ENCODE data around the gene DPP4.
"Not testable (repeated sequence)": the region's sequence is repeated elsewhere in the genome, so short reads cannot be mapped to it uniquely, and the experiment has no call there.

DPP4 gene

DNA sequence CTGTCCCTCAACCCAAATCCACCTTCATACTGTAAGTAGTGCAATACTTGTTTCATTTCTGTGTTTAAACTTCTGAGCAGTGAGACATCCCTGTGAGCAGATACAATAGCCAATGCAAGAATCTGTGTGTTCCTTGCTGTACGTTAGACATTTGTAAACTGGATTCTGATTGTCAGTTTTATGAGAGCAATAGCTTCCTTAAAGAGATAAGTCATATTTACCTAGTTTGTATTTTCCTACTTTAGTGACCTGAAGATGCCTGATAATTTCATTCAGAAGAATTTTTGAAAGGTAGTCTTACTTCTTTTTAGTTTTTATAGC is 90.7 kb downstream of the DPP4 start:
- no peak for DNase-seq

DNA sequence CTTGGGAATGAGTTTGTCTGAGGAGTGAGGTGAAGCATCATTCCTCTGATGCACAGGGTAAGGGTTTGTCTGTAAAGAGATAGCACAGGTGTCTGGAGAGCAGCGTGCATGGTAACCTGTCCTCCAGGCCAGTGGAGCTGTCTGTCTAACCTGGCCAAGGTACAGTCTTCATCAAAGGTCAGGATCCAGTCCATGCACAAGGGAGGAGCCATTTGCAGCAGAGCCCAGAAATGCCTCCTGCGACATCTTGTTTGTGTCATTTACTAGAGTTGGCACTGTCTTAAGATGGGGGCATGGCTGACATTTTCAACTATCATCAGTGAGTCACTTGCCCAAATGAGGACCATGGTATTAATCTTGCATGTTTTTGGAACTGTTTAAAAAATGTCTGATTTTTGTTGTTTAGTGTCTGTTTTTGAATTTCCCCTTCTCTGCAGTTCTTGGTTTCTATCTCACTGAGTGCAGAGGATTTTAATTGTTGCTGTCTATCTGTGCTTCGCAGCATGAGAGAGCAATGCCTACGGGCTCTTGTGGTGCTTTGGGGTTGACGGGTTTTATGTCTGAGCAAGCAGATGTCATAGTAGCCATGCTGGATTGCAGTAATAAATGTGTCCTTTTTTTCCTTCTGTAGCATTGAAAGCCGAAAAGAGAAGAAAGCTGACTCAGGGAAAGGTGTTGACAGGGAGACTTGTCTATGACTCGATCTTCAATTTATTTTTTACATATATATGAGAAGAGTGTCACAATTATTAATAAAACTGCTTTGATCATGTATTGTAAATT is 91.3 kb downstream of the DPP4 start:
- no peak for DNase-seq

DNA sequence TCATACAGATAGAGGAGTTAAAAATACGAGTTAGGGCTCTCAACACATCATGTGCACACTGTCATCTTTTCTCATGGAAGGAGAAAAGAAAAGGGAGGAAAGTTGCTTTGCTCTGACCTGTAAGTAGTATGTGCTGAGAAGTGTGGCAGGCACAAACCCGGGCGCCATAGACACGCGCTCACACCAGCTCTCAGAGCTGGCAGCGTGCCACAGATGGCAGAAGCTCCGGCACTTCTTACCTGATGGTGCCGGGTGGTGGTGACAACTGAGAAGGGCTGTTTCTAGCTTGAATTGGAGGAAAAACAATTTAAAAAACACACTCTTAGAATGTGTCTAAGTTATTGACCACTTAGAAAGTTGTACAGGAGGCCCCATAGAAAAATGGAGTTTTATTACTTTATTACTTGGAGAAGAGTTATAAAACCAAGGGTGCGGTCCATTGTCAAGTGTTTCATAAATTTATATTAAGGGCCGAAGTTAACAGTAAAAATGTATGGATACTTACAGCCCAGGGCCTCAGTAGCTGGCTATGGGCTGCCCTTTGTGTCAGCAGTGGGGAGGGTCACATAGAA is 92.2 kb downstream of the DPP4 start:
- DNase-seq = no peak

DNA sequence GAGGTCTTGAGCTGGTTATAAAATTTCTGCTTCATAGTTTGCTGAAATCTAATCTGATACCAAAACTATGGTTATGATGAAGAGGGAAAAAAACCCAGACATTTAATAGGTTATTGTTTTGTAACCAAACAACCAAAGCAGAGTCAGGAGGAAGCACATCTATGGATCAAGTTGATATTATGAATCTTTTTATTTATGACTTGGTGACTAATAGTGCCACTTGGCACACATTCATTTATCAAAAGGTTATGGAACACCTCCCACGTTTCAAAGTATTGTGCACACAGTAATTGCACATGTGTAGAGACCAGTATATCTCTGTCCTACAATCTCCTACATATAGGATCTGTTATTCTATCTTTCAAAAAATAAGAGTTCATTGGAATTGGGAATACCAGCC is 93.0 kb downstream of the DPP4 start:
- DNase-seq = no peak

DNA sequence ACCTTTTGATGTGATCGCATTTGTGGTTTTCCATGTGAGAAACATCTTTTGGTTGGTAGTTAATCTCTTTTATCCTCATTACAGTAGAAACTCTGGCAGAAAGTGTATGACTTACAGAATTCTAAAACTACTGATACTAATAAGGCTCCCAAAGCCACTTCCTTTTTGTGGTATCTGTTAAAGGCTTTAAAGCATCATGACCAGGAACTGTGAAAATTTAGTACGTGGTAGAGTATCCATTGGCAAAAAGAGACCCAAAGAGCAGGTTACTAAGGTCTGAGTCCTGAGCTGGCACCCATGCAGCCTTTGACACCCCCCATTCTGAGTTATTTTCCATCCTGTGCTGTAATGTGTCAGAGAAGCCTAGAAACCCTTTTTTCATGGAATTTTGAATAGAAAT is 94.5 kb downstream of the DPP4 start:
- DNase-seq = no peak

DNA sequence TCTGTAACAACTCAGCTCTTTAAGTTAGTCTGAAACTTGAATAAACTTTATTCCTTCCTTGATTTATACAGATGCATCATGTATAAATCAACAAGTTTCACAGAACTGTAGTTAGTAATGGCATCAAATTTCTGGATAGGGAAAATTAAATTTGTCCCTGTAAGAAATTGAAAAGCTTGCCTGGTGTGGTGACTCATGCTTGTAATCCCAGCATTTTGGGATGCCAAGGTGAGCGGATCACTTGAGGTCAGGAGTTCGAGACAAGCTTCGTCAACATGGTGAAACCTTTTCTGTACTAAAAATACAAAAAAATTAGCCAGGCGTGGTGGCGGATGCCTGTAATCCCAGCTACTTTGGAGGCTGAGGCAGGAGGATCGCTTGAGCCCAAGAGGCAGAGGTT is 96.1 kb downstream of the DPP4 start:
- DNase-seq = not testable (repeated sequence)

DNA sequence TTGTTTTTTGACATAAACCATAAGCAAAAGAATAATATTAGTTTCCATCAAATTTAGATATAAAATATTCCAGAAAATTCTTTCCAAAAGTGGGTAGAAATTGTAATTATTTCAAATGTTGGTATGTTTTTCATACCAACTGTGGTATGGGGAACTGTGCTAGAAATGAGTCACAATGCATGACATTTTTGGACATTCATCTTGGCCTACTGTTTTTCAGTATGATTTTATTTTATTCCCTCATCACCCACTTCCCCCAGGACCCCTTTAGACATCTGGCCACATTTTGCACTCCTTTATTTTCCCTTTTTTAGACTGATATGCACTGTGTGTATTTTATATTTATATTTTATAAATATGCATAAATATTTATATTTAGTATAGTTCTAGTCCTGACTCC is 97.1 kb downstream of the DPP4 start:
- DNase-seq = no peak

DNA sequence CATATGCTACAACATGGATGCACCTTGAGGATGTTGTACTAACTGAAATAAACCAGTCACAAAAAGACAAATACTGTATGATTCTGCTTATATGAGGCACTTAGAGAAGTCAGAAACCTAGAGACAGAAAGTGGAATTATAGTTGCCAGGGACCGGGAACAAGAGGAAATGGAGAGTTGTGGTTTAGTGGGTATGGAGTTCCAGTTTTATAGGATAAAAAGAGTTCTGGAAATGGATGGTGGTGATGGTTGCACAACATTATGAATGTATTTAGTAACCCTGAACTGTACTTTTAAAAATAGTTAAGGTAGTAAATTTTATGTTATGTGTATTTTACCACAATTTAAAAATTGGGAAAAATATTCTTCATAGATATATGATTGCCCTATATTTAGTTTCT is 97.7 kb downstream of the DPP4 start:
- no peak for DNase-seq

DNA sequence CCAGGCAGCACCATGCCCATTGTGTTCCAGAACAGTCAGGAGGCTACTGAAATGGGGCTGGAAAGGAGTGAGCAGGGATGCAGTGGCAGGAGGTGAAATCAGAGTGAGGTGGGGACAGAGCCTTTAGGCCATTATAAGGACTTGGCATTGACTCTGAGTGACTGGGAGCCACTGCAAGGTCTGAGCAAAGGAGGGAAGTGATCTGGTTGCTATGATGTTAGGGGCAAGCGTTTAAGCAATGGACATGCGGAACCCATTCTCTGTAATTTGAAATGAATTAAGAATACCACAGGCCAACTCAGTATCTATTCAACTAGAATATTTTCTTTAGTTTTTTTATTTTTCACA is 98.2 kb downstream of the DPP4 start:
- no peak for DNase-seq

DNA sequence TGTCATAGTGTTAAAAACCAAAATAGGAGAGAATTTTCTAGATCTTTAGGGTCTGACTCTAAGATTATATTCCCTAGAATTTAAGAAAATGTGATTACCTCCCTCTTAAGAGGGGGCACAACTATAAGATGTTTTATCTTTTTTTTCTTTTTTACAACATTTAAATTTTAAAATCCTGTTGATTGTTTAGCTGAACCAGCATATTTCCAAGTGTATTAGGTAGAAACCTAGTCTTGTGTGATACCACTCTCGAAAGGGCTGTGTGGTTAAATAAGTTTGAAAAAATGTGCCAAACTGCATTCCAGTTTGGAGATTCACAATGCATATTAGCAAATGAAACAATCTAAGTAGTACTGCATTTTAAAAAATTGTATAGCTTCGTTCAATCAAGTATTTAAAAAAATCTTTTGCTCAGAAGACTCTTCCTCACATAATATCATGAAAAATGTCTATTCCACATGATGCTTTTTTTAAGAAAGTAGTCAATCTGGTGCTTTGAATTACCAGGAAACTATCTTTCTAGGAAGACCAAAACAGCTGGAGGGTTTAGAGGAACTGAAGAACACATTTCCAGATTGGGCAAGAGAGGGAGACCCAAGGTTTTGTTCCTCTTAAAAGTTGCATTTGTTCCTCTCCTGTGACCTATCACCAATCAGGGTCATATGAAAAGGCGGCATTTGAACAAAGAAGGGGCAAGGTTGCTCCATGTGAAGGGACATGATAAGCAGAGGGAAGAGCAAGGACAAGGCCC is 98.8 kb downstream of the DPP4 start:
- no peak for DNase-seq

DNA sequence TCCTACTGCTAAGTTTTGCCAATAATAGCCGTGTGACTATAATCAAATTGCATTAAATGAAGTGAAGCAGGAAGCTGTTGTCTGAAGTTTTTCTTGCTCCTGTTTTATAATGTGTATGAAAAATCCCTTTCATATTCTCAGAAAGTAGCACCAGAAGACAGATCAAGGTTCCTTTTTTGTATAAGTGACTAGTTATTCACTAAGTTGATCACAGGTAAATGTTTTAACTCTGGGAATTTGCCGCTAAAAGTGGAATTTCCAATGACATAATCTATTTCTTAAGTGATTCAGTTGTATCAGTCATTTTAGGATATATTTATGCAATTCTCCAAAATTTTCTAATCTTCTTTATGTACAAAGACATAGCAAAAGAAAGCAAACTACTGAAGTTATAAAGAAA is 99.6 kb downstream of the DPP4 start:
- no peak for DNase-seq

DNA sequence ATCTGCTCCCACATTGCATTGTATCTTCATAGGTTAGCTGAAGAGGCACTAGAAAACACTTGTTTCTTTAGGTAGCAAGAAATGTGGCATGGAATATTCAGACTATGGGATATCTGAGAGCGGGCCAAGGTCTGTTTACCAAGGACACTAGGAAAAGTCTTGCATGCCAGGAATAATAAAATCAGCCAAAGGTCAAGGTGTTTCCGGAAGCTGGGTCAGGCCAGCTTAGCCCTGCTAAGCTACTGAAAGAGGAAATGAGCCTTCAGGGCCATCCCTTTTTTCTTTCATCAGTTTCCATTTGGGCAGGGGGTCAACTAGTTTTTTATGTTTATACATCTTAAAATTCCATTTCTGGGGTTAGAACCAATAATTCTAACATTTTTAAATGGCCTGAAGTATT is 101.1 kb downstream of the DPP4 start:
- no peak for DNase-seq

DNA sequence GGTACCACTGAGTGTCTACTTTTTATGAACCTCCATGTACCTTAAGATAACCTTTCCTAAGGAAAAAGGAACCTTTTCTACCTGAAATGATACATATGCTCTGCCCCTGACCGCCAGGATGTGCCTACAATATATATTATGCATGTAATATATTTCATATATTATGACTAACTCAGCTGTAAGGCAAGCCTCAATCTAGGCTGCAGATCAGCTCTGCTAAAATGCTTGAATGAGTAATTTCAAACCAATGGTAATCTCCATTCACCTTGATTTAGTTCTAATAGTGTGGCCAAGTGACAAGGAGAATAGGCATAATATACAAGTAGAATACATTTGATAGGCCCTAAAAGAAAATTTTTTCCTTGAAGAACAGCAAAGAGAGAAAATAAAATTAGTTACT is 101.8 kb downstream of the DPP4 start:
- no peak for DNase-seq

DNA sequence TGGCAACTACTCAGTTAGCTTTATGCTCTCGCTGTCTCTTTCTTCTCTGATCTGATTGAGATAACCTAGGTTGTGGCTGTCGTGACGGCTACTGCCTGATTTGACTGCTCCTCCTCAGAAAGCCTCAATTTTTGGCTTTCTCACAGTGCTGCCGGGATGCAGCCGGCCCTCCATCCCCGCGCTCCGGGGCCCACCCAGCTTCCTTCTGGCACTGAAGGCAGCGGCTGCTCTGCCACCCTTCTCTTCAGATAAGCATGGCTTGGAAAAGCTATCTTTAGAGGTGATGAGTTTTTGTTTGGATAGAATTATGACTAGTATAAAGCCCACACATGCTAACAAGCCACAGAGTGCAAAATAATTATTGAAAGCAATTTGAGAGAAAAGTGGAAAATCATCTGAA is 102.5 kb downstream of the DPP4 start:
- DNase-seq = no peak

DNA sequence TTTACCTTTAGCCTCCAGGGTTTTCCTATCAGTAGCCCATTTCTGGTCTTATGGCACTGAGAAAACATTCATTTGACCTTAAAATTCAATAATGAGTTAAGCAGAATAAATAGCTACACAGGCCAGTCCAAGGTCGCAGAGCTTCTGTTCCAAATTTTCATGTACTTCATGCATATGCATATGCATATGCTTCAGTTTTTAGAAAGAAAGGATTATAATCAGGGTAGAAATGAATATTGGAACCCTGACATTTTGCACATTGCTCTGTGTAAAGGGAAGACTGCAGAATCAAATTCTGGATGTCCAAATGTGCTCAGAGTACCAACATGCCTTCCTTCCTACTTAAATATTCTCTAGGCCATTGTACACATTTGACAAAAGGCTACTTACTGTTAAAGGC is 104.9 kb downstream of the DPP4 start:
- no peak for DNase-seq

DNA sequence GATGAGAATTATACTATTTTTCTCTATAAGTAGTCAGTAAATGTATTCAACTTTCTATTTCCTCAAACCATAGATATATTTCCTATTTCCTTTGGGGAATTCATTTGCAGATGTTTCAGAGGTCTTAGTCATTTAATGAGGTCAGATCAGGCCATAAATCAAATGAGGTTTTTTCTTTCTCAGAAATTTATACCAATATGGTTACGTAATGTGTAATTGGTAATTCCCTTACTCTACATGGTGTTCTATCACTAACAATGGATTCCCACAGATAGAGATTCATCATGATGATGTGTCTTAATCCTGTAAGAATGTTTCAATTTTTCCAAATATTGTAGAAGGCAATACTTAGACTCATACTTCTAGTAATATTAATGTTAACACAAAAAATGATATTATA is 108.0 kb downstream of the DPP4 start:
- DNase-seq = no peak

DNA sequence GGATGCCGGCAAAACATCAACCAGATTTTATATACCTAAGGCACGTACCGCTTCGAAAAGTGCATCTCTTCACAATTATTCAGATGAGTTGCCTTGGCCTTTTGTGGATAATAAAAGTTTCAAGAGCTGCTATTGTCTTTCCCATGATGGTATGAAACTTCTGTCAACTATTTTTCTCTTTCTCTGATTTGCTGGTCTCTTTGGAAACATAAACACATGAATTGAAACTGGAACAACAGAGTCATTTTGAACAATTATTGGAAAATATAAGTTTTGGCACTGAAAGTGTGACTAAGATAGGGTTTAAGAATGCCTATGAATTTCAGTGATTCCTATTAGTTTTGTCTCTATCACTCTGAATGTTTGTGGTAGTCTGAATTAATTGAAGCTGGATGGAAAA is 109.9 kb downstream of the DPP4 start:
- DNase-seq = no peak

DNA sequence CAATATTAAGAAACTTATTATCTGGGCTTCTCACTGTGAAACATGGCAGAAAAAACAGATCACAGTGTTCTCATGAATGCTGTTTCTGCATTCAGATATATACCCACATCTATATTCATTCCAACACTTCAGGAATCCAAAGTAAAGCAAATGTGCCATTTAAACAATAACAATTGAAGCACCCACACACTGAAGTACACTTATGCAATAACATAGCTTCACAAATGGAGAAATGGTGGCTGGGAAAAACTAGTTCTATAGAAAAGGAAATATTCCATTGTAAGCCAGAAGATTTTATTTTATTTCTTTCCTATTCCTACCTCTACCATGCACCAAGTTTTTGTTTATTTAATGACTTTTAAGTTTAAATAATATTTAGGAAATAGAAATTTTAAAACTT is 111.9 kb downstream of the DPP4 start:
- no peak for DNase-seq

DNA sequence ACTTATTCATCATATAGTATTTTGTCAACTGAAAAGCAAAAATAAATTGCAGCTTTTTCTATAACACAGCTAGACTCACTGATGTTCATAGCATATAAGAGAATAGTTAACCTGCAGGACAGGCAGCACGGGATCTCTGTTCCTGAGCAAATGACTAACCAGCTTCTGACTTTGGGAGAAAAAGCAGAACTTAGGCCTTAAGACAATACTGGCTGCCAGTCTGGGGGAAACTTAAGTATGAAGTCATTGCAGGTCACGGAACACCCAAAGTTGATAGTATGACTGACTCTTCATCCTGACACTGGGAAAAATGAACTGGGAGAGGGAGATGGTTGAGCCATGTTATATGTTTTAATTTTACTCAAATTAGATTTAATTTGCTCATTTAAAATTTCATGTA is 113.0 kb downstream of the DPP4 start:
- no peak for DNase-seq

DNA sequence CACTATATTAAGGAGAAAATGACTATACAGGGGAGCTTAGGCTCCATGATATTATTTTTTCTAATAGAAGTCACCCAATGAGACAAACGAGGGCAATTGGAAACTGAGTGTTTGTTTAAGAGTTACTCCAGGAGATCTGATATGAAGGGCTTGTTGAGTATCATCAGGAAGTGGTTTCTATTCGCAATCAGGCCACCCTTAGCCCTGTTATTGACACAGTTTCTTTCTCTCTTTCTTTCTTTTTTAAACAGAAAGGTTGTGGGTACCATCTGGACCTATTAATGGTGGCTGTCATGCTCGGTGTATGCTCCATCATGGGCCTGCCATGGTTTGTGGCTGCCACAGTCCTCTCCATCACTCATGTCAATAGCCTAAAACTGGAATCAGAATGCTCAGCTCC is 117.3 kb downstream of the DPP4 start:
- DNase-seq = no peak

DNA sequence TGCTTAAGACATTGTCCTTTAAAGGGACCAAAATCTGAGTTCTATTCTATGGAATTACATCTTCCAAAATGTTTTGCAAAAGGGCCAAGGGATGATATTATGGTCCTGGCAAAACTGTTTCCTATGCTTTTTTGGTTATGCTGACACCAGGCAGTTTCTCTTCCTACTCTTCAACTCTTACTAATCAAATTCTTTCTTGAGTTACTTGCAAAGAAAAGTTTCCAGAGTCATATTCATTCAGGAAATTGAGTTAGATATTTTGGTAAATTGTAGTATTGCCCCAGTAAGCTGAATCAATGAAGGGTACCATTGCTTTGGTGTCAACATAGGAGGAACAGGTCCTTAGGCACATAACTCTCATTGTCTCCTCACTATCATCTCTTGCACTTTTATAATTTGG is 118.8 kb downstream of the DPP4 start:
- DNase-seq = no peak

DNA sequence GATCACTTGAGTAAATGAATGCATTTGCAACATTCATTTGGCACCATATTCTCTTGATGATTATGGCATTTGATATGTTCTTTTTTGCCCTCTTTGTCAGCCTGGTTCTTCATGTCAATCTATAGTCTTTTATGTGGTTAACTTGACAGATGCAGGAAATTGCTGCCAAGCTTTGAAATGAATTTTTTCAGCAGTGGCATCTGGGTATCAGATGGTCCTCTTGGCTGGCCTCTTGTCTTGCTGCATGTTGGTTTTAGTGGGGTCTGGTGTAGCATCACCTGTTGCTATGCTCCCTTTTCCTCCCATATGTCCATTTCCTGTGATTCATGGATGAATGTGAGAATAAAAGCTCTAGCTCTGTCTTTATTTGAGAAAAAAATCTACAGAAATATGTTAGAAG is 119.9 kb downstream of the DPP4 start:
- DNase-seq = no peak

DNA sequence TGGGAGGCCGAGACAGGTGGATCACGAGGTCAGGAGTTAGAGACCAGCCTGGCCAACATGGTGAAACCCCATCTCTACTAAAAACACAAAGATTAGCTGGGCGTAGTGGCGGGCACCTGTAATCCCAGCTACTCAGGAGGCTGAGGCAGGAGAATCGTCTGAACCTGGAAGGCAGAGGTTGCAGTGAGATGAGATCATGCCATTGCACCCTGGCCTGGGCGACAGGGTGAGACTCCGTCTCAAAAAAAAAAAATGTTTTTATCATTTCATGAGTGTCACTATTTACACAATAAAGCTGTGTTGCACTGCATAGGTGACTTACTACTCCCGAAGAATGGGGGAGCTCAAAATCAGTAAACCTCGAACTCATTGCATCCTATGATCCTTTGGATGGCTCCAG is 120.6 kb downstream of the DPP4 start:
- not testable (repeated sequence) for DNase-seq

DNA sequence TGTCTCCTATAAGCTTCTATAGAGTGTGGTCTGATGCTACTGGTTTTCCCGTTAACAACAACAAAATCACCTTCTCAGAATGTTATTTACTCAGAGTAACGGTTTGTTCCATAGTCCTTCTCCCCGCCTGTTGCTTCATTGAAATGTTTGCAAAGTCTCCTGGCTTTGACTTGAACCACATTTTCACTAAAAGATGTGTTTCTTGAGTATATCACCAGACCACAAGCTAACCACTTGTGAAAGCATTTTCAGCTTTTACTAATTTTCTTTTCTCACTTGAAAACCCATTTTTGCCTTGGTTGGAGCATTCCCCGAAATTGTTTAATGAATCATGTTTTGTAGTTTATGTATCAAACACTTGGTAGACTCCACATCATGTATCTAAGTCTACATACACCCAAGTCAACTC is 121.2 kb downstream of the DPP4 start:
- DNase-seq = no peak

DNA sequence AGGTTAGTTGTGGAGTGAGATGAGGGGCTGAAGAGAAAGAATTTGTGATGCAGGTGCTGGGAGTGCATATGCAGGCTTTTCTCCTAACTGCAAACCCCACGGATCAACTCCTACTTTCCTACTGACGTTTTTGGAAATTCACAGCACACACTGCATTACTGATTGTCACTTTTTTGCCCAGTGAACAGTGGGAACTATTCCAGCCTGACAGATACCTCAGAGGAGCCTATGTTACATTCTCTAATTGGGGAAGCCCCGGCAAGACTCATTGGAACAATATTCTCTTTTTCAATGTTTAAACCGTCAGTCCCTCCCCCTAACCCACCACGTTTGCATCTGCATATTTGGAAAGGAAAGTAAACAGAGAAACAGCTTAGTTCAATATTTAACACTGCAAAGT is 126.2 kb downstream of the DPP4 start:
- no peak for DNase-seq
